ENCODE data around the gene RNF123. TPM values are rescaled to one million over a fixed set of nuclear protein-coding genes. Genes with fewer than 3 reads are reported as not detected.

The RNF123 gene
- total RNA-seq, 1 experiment from 2014 or later = 24.4 TPM

GRCh38 chr3:49657208-49657915 lies 32.0 kb upstream of the RNF123 start:
- no peak for DNase-seq (ENCODE audit: low read depth)

GRCh38 chr3:49658711-49659110 lies 30.6 kb upstream of the RNF123 start:
- DNase-seq (ENCODE audit: low read depth) = no peak

GRCh38 chr3:49659756-49660155 lies 29.6 kb upstream of the RNF123 start:
- peak; percentile 35 for DNase-seq (ENCODE audit: low read depth)

- no peak for DNase-seq (ENCODE audit: low read depth)
These were observed 28.1 kb upstream of the RNF123 start for GRCh38 chr3:49661281-49661680.

GRCh38 chr3:49662021-49662420 lies 27.3 kb upstream of the RNF123 start:
- no peak for DNase-seq (ENCODE audit: low read depth)

GRCh38 chr3:49662720-49663413 lies 26.5 kb upstream of the RNF123 start:
- no peak for DNase-seq (ENCODE audit: low read depth)

- DNase-seq (ENCODE audit: low read depth) = no peak
These were observed 25.5 kb upstream of the RNF123 start for GRCh38 chr3:49663831-49664230.

GRCh38 chr3:49664300-49664699 lies 25.1 kb upstream of the RNF123 start:
- DNase-seq (ENCODE audit: low read depth) = no peak

GRCh38 chr3:49665822-49666519 lies 23.4 kb upstream of the RNF123 start:
- DNase-seq (ENCODE audit: low read depth) = no peak

GRCh38 chr3:49666592-49666991 lies 22.8 kb upstream of the RNF123 start:
- no peak for DNase-seq (ENCODE audit: low read depth)

- DNase-seq (ENCODE audit: low read depth) = no peak
These were observed 21.5 kb upstream of the RNF123 start for GRCh38 chr3:49667701-49668413.

- no peak for DNase-seq (ENCODE audit: low read depth)
These were observed 21.0 kb upstream of the RNF123 start for GRCh38 chr3:49668414-49668797.

GRCh38 chr3:49668861-49669260 lies 20.5 kb upstream of the RNF123 start:
- no peak for DNase-seq (ENCODE audit: low read depth)

GRCh38 chr3:49669352-49669751 lies 20.0 kb upstream of the RNF123 start:
- no peak for DNase-seq (ENCODE audit: low read depth)

GRCh38 chr3:49670940-49671290 lies 18.4 kb upstream of the RNF123 start:
- no peak for DNase-seq (ENCODE audit: low read depth)

GRCh38 chr3:49671291-49672288 lies 17.8 kb upstream of the RNF123 start:
- DNase-seq (ENCODE audit: low read depth) = peak; percentile 74

- no peak for DNase-seq (ENCODE audit: low read depth)
These were observed 16.1 kb upstream of the RNF123 start for GRCh38 chr3:49673121-49673714.

- peak; percentile 98 for DNase-seq (ENCODE audit: low read depth)
These were observed 15.5 kb upstream of the RNF123 start, which contains the start of gene APEH for GRCh38 chr3:49673715-49674496. TSS of gene APEH (plus strand) at chr3:49674351. CDS start at chr3:49674402, 51 bp downstream.

GRCh38 chr3:49674497-49674983 lies 14.8 kb upstream of the RNF123 start:
- DNase-seq (ENCODE audit: low read depth) = no peak

All from HT1080 (cell line).